Stimulated activated memory B cell treated with anti-CD40 and anti-IgM and Interleukin-4, amounts not matched to agents 10 μg/mL and 1 μg/mL and 100 μg/mL, for 72 hours (primary cell): ENCODE data around the gene CDH13.

ENCODE experiments used
- ATAC-seq: fragments of 150-1000 bp; cut with Tn5 transposase; 2 replicates; pipeline ENCODE4 v1.10.0; 2021
- H3K27ac Mint-ChIP-seq: one replicate; pipeline ENCODE4 v1.8.0; 2022; ENCODE audit warnings: mild to moderate bottlenecking, mixed read lengths
- H3K27me3 Mint-ChIP-seq: one replicate; pipeline ENCODE4 v1.8.0; 2022; ENCODE audit warnings: mixed read lengths
- H3K36me3 Mint-ChIP-seq: one replicate; pipeline ENCODE4 v1.8.0; 2022; ENCODE audit warnings: mixed read lengths
- H3K4me1 Mint-ChIP-seq: one replicate; pipeline ENCODE4 v1.8.0; 2022; ENCODE audit warnings: mixed read lengths
- H3K4me3 Mint-ChIP-seq: one replicate; pipeline ENCODE4 v1.8.0; 2022; ENCODE audit warnings: mild to moderate bottlenecking, moderate library complexity, mixed read lengths
- H3K9me3 Mint-ChIP-seq: one replicate; pipeline ENCODE4 v1.8.0; 2022; ENCODE audit warnings: mixed read lengths

CDH13 gene

DNA sequence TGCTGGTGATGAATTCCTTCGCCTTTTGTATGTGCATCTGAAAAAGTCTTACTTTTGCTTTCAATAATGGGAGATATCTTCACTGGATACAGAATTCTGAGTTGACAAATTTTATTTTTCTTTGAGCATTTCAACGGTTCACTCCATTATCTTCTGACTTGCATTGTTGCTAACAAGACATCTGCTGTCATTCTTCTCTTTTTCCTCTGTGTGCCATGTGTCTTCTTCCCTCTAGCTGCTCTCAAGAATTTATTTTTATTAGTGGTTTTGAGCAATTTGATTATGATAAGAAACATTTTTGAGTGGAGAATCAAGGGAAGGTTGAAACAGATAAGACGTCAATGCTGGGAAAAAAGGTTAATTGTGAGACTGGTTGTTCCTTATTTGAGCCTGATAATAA is 471.8 kb downstream of the CDH13 start:
- no peak overlapping the region for H3K4me3 Mint-ChIP-seq
- H3K27me3 Mint-ChIP-seq = peaks cover 6% of the 10 kb centered on the region
- H3K27ac Mint-ChIP-seq = no peak overlapping the region
- H3K4me1 Mint-ChIP-seq = no peaks in the 10 kb centered on the region
- no peaks in the 10 kb centered on the region for H3K36me3 Mint-ChIP-seq
- H3K9me3 Mint-ChIP-seq = peaks cover 9% of the 10 kb centered on the region
- ATAC-seq = no peak

DNA sequence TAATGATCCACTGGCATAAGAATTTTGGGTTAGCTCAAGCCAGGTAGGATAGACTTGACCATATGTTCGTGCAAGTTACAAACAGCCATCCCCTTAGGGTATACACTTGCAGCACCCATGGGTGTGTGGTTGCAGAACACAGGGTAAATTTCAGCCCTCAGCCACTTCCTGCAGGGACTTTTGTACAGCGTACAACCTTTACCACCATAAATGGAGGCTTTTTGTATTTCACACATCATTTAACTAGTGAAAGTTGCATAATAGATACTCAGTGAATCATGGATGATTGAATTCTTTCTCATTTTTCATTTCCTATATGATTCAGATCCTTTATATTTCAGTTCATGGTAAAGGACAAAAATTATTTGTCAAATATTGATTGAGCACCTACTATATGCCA is 473.9 kb downstream of the CDH13 start:
- Mint-ChIP-seq H3K9me3 (peaks cover 9% of the 10 kb centered on the region), H3K4me1 (no peaks in the 10 kb centered on the region), H3K4me3 (no peak overlapping the region), H3K27ac (no peak overlapping the region), H3K36me3 (no peaks in the 10 kb centered on the region), H3K27me3 (peaks cover 11% of the 10 kb centered on the region)
- ATAC-seq = peak; percentile 51

DNA sequence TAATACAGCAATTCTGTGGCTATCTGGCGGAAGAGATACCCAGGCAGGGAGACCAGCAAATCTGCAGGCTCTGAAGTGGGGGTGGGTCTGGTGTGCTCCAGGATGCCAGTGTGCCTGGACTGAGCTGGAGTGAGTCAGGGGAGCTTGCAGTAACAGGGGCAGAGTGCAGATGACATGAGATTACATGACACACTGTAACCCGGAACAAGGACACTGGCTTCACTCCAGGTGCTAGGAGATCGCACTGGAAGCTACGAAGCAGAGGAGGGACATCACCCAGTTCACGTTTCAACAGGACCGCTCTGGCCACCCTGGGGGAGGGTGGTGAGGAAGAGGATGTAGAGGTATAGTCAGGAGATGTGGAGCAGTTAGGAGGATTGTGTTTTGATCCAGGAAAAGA is 475.6 kb downstream of the CDH13 start:
- Mint-ChIP-seq H3K27ac (no peak overlapping the region), H3K36me3 (no peaks in the 10 kb centered on the region), H3K4me1 (no peaks in the 10 kb centered on the region), H3K9me3 (peaks cover 9% of the 10 kb centered on the region), H3K27me3 (peaks cover 14% of the 10 kb centered on the region), H3K4me3 (no peak overlapping the region)
- no peak for ATAC-seq

DNA sequence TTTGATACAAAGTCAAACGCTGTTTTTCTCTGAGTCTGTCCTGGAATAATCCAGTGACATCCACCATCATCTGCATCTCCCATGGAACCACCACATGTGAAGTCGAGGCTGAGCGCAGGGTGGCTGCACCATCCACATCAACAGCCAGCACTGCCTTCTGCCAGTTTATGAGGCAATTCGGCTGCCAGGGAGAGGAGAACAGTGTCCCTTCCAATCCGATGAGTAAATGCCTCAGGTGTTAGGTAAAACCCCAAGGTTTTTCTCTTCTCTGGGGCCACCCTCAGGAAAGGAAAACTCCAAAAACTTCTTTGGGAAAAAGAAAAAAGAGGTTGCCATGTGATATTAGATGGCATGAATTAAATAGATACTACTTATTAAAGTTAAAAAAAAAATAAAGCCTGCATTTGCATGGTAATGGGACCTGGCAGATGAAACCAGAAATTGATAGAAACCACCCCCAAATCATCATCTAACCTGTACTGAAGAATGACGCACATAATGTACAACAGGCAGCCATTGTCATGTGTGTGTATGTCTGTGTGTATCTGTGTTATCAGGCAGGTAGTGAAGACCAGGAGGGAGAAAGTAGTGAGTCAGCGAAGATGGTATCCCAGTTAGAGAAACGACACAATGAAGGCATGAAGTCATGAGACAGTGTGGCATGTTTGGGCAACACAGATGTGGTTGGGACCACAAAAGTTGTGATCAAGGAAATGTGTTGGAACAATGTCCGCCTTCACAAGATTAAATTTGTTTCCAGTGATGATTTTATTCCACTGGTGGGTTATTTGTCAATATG is 478.7 kb downstream of the CDH13 start:
- no peak for ATAC-seq
- peaks cover 4% of the 10 kb centered on the region for H3K9me3 Mint-ChIP-seq
- H3K27ac Mint-ChIP-seq = no peak overlapping the region
- H3K4me1 Mint-ChIP-seq = no peaks in the 10 kb centered on the region
- no peaks in the 10 kb centered on the region for H3K36me3 Mint-ChIP-seq
- peaks cover 43% of the 10 kb centered on the region for H3K27me3 Mint-ChIP-seq
- H3K4me3 Mint-ChIP-seq = no peak overlapping the region

DNA sequence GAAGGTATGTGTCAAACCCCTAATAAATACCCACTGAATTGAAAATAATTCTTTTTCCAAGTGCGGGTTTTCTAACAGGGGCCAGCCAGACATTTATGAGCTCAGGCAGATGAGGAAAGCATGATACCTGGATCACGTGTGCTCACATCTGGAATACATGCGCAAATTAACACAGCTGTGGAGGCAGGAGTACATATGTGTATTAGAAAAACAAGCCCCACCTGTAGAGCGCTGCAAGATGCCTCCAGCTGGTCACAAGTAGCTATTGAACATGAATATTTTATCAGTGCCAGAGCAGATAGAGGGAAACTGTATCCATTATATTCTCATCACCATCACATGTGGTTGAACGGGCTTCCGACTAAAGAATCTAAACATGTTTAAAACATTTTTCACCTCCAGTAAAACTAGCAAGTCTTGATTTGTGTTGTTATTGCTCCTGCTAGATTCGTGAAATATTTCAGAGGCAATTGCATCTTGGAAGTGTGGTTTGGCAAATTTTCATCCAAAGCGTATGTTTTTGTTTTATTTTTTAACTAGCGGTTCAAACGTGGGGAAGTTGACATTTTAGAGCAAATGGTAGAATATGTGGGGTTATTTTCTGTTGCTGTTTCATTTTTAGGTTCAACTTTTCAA is 482.8 kb downstream of the CDH13 start:
- Mint-ChIP-seq H3K27ac (no peak overlapping the region), H3K4me1 (no peaks in the 10 kb centered on the region), H3K4me3 (no peak overlapping the region), H3K9me3 (no peaks in the 10 kb centered on the region), H3K27me3 (peaks cover 48% of the 10 kb centered on the region), H3K36me3 (no peaks in the 10 kb centered on the region)
- ATAC-seq = no peak

DNA sequence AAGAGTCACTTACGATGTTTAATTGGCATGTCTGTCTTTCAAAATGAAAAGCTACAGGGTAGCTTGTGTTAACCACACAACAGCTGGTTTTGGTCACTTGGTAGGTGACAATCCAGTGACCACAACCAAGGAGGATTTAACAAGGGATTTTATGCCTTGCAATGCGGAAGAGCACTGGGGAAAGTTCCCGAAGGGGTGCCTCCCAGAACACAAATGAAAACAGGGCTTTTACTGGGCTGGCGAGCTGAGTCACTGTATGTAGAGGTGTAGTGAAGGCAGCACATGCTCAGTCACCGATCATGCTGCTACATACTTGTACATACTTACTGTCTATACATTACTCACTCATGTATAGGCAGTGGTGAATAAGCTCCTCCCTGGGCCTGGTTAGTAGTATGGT is 483.5 kb downstream of the CDH13 start:
- ATAC-seq = no peak
- no peak overlapping the region for H3K4me3 Mint-ChIP-seq

DNA sequence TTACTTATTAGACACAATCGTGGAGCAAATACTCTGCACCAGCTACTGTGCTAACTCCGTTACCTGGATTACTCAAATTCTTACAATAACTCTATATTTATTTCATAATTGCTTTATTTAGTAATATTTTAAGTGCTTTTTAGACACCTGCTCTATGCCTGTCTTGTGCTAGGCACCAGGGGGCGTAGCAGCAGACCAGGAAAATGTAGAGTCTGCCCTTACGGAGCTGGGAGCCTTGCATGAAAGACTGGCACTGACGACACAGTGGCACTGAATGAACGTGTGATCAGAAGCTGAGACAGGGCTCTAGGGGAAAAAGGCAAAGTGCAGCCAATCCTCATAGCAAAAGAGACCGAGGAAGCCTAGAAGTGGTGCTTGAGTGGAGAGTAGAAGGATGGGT is 486.5 kb downstream of the CDH13 start:
- no peaks in the 10 kb centered on the region for H3K9me3 Mint-ChIP-seq
- H3K27ac Mint-ChIP-seq = no peak overlapping the region
- H3K27me3 Mint-ChIP-seq = peaks cover 34% of the 10 kb centered on the region
- ATAC-seq = no peak
- H3K36me3 Mint-ChIP-seq = no peaks in the 10 kb centered on the region
- no peak overlapping the region for H3K4me3 Mint-ChIP-seq
- no peaks in the 10 kb centered on the region for H3K4me1 Mint-ChIP-seq

More for the DNA sequence above, 483.5 kb downstream of the CDH13 start:
- H3K9me3 Mint-ChIP-seq = no peaks in the 10 kb centered on the region
- H3K4me1 Mint-ChIP-seq = no peaks in the 10 kb centered on the region
- H3K27ac Mint-ChIP-seq = no peak overlapping the region
- H3K36me3 Mint-ChIP-seq = no peaks in the 10 kb centered on the region
- H3K27me3 Mint-ChIP-seq = peaks cover 47% of the 10 kb centered on the region

DNA sequence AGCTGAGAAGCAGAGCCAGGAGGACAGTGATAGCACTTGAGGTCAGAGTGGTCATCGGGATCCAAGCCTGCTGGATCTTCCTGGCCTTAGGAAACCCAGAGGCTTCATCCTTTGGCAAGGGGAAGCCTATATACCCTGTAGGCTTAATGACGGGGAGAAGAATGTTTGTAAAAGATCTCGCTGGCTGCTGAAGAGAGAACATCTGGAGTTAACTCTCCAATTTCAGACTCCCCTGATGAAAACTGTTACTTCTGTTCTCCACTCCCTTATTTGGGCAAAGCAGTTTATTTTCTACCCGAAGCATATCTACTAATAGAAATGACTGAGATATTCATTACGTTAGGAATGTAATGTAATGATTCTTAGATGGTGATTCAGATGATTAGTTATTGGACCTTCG is 487.0 kb downstream of the CDH13 start:
- Mint-ChIP-seq H3K4me1 (no peaks in the 10 kb centered on the region), H3K36me3 (no peaks in the 10 kb centered on the region), H3K4me3 (no peak overlapping the region), H3K27ac (no peak overlapping the region), H3K27me3 (peaks cover 29% of the 10 kb centered on the region), H3K9me3 (no peaks in the 10 kb centered on the region)
- ATAC-seq = no peak

DNA sequence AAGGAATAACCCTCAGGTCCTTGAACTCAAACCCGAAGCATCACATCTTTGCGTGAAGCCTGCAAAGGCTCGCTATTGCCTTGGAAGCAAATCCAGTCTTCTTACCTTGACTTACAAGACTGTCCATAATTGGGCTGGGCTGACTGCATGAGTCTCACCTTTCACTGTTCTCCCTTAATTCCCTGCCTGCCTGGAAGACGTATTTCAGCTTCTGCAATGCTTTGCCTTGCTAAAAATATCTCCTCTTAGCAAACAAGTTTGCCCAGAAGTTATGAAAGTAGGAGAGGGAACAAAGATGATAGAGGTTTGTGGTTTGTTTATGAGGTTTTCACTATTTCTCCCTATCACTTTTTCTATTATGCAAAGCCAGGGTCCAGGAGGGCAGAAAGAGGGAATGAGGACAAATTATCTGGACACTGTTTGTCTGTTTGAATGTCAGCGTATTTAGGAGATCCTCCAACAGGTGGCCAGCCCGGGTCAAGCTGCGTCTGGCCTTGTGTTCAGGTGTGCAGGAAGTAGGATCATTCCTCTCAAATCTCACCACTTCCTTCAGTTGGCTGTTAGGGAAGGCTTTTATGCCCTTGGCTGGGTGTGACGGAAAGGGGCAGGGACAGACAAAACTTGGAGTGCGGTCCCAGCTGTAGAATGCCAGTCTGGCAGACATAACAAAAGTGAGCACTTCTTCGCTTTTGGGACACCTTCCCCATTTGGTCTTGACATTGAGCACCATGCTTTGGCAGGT is 488.9 kb downstream of the CDH13 start:
- no peaks in the 10 kb centered on the region for H3K9me3 Mint-ChIP-seq
- H3K4me1 Mint-ChIP-seq = no peaks in the 10 kb centered on the region
- peaks cover 15% of the 10 kb centered on the region for H3K27me3 Mint-ChIP-seq
- no peak overlapping the region for H3K4me3 Mint-ChIP-seq
- no peak overlapping the region for H3K27ac Mint-ChIP-seq
- ATAC-seq = no peak
- H3K36me3 Mint-ChIP-seq = no peaks in the 10 kb centered on the region

DNA sequence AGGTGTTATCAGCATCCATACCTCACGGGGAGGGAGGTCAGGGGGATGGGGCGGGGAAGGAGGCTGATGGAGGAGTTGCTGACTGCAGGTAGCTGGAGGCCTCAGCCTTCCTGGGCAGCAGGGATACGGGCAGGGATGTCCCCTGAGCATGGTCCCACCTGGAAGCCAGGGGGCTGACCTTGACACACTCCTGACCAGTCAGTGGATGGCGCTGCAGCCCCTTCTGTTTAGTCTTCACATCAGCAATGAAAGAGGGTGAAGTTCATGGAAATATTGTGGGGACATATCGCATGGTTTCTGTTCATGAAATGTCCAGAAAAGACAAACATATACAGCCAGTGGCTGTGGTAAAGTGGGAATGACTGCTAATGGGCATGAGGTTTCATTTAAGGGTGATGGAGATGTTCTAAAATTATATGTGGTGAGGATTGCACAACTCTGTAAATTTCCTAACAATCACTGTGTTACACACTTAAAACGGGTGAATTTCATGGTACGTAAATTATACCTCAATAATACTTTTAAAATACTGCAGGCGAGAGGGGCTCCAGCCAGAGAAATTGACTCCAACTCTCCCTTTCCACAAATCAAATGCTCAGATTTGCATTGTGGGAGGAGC is 489.6 kb downstream of the CDH13 start:
- Mint-ChIP-seq H3K27ac (no peak overlapping the region), H3K27me3 (peaks cover 15% of the 10 kb centered on the region), H3K9me3 (no peaks in the 10 kb centered on the region), H3K36me3 (no peaks in the 10 kb centered on the region), H3K4me3 (no peak overlapping the region), H3K4me1 (no peaks in the 10 kb centered on the region)
- no peak for ATAC-seq

DNA sequence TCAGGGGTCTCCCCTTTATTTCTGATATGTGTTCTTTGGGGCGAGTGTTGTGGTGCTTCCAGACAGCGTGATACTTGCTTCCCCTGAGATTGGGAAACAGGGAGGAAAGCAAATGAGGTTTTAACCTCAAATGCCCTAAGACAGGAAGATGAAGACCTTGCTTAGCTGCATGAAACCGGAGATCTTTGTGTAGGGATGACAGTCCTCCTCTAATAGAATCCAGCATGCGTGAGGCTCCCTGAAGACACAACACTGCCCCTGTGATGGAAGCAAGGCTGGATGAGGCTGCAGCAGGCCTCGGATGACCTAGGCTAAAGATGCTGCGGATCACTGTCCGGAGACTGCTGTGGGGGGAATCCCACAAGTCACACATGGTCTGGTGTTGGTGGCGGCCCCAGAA is 491.0 kb downstream of the CDH13 start:
- H3K27me3 Mint-ChIP-seq = peaks cover 3% of the 10 kb centered on the region
- H3K27ac Mint-ChIP-seq = no peak overlapping the region
- no peak overlapping the region for H3K4me3 Mint-ChIP-seq
- no peaks in the 10 kb centered on the region for H3K36me3 Mint-ChIP-seq
- no peak for ATAC-seq
- no peaks in the 10 kb centered on the region for H3K4me1 Mint-ChIP-seq
- H3K9me3 Mint-ChIP-seq = no peaks in the 10 kb centered on the region

DNA sequence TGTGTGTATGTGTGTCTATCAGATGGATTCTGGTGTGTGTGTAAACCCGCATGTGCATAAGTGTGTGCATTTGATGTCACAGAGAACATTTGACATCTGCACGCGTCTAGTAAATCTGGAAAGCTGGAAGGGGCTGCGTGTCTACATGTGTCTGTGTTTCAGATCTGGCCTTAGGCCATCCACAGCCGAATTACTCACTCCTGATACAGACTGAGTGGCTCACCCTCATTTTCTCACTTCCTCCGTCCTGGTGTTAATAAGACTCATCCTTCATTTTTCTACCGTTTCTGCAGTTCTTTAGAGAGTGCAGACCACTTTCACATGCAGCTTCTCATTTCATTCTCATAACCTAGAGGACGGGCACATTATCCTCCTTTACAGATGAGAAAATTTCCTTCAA is 491.6 kb downstream of the CDH13 start:
- H3K27ac Mint-ChIP-seq = no peak overlapping the region
- no peak overlapping the region for H3K4me3 Mint-ChIP-seq
- H3K4me1 Mint-ChIP-seq = no peaks in the 10 kb centered on the region
- no peaks in the 10 kb centered on the region for H3K36me3 Mint-ChIP-seq
- ATAC-seq = no peak
- H3K27me3 Mint-ChIP-seq = no peaks in the 10 kb centered on the region
- H3K9me3 Mint-ChIP-seq = no peaks in the 10 kb centered on the region

DNA sequence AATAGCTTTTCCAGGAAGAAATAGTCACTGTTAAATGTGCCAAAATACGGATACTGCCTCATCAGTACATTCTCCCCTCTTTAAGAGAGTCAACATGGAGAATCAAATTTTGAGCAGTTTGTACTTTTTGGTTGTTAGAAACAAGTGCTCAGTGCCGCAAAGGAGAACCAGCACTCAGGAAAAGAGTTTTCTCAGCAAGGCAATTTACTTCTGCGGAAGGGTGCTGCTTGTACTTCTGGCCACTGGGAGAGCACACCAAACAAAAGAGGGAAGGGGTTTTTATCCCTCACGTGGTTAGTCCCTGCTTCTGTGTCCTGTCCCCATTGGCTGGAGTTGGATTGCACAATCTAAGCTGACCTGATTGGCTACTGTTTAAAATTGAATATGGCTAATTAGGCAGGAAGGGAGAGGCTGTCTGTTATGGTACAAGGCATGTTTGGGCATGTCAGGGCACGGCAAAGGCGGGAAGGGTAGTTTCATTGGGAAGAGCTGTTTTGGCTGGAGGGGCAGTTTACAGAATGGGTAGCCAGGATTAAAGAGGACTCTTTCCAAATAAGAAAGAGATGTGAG is 499.3 kb downstream of the CDH13 start:
- peaks cover 11% of the 10 kb centered on the region for H3K9me3 Mint-ChIP-seq
- H3K36me3 Mint-ChIP-seq = no peaks in the 10 kb centered on the region
- no peak overlapping the region for H3K4me3 Mint-ChIP-seq
- no peak for ATAC-seq
- H3K27me3 Mint-ChIP-seq = no peaks in the 10 kb centered on the region
- no peak overlapping the region for H3K27ac Mint-ChIP-seq
- H3K4me1 Mint-ChIP-seq = no peaks in the 10 kb centered on the region

DNA sequence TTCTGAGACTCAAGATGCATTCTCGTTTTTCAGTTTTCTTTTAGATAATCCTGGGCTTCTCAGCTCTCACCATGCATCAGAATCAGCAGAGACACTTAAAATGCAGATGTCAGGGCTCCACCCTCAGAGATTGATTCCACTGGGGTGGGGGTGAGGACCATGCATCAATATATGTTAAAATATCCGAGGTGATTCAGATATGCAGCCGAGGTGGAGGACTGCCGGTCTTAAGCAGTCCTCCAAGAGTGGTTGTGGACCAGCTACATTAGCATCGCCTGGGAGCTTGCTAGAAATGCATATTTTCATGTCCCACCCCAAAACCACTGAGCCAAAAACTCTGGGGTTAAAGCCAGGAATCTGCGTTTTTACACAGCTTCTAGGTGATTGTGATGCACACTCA is 501.3 kb downstream of the CDH13 start:
- no peaks in the 10 kb centered on the region for H3K4me1 Mint-ChIP-seq
- no peak overlapping the region for H3K27ac Mint-ChIP-seq
- no peak for ATAC-seq
- H3K36me3 Mint-ChIP-seq = no peaks in the 10 kb centered on the region
- peaks cover 11% of the 10 kb centered on the region for H3K9me3 Mint-ChIP-seq
- no peak overlapping the region for H3K4me3 Mint-ChIP-seq
- H3K27me3 Mint-ChIP-seq = no peaks in the 10 kb centered on the region

DNA sequence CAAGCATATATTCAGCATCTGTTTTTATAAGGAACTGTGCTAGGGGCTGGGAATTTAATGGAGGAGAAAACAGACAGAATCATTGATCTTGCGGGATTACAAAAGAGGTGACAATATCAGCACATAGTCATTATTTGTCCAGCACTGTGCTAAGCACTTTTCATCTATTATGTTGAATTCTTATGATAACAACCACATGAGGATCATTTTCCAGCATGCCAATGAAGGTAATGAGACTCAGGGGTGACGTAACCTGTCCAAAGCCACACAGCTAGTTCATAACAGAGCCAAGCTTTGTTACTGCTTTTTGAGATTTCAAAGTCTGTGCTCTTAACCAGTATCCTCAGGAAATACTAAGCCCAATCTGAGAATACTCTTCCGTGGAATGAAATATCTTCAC is 503.3 kb downstream of the CDH13 start:
- no peaks in the 10 kb centered on the region for H3K4me1 Mint-ChIP-seq
- no peak overlapping the region for H3K4me3 Mint-ChIP-seq
- peaks cover 11% of the 10 kb centered on the region for H3K9me3 Mint-ChIP-seq
- H3K27ac Mint-ChIP-seq = no peak overlapping the region
- H3K36me3 Mint-ChIP-seq = no peaks in the 10 kb centered on the region
- no peak for ATAC-seq
- H3K27me3 Mint-ChIP-seq = no peaks in the 10 kb centered on the region
